Stimulated activated CD8-positive, alpha-beta memory T cell treated with anti-CD3 and anti-CD28 coated beads, Interleukin-7, amount 100 ng/mL, for 24 hours (primary cell): Measurements from ENCODE around the gene ZNF474.

Experiments
- DNase-seq: peaks from one replicate; pipeline ENCODE4 v3.0.0-alpha.2; 2020; ENCODE audit warnings: low read depth

The ZNF474 gene

GRCh38 chr5:122118356-122118948 lies 10.9 kb upstream of the ZNF474 start:
- no peak for DNase-seq

- DNase-seq = no peak
Measured at GRCh38 chr5:122119205-122119604, 10.1 kb upstream of the ZNF474 start.

GRCh38 chr5:122120493-122120892 lies 8.9 kb upstream of the ZNF474 start:
- DNase-seq = no peak

GRCh38 chr5:122120957-122121356 lies 8.4 kb upstream of the ZNF474 start:
- DNase-seq = no peak

DNA sequence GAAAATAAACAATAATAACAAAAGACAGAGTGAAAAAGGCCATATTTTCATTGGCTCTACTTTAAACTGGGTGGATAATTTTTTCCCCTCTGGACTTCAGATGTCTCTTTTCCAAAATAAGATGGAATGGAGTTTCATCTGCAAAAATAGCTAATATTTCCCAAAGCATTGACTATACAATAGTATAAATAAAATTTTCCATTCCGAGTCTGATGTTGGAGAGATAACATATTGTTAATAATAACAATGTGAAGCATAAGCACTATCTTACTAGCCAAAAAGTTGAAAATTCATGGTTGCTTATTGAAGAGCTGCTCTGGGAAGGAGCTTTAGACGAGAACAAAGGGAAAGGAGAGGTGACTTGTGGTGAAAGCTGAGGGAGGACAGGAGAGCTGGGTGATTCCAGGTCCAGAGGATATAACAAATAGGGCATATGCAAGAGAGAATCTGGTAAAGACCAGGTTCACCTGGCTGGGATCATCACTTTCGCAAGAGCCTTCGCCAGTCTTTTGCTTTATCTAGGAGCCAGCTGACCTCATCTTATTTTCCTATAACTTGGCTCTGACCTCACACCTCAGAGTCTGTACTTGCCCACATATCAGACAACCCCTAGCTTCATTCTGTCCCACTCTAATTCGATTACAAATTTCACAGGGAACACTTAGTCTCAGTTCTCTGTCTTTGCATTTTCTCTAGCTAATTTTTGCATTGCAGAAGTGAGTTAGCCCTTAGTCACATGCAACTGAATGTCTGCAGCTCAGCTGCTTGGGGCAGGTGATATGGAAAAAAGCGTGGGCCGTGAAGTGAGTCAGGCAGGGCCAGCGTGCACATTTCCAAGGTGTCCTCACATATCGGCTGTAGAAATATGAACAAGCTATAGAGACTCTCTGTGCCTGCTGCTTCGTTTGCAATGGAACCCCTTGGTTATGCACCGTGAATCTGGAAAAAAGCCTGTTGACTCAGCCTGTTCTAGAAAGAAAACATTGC lies 7.6 kb upstream of the ZNF474 start:
- DNase-seq = no peak

DNA sequence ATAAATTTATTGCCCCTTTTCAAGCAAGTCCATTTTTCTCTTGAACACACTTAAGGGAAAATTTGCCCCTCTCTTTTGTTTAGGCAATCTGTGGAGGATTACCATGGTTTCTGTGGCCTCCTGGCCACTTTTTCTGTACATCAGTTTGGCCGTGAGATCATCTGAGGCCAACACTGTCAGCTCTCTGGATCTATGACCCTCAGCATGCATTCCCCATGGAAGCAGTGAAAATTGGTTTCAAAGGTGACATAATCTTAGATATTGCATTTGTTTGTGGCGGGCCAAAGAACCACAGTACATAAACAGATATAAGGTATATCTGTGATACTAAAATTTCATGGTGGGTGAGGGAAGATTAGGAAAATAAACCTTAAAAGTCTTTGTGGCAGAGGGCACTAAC lies 4.6 kb upstream of the ZNF474 start:
- no peak for DNase-seq

DNA sequence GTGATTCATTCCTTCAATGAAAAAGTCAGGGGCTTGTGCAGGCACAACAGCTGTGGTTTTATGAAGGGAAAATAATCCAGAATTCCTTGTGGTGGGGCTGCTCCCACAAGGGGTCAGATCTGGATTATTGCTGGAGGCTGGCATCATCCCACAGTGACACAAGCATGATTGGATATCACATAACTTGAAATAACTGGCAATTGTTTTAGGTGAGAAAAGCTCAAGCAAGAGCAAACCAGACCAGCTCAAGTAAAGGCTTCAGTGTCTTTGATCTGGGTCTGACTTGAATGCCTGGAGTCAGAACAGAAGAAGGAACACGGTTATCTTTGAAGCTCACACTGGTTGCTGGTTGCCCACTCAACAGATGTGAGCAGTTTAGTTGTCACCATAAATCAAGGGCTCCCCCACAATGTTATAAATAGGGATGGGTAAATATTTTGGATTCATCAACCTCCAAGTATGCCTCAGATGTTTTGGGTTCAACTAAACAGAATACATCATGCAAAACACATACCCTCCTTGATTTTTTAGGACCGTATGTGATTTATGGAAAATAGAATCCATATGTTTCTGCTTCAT lies 3.1 kb upstream of the ZNF474 start:
- no peak for DNase-seq

- DNase-seq = no peak
Measured at GRCh38 chr5:122126756-122127321, 2.5 kb upstream of the ZNF474 start.

DNA sequence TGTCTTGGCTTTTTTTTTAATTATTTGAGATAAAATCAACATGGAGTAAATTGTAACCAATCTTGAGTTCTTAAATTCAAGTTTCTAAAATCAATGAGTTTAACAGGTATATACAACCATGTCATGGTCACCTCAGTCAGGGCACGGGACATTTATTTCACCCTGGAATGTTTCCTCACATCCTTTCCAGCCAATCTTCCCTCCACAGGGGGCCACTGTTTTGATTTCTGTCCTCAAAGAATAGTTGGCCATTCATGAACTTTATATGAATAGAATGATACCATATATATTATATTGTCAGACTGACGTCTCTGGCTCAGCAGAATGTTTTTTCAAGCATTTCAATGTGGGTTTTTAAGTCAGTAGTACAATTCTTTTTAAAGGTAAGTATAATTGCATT lies 806 bp downstream of the ZNF474 start:
- DNase-seq = no peak

GRCh38 chr5:122137702-122138101 lies 8.4 kb downstream of the ZNF474 start:
- DNase-seq = no peak

DNA sequence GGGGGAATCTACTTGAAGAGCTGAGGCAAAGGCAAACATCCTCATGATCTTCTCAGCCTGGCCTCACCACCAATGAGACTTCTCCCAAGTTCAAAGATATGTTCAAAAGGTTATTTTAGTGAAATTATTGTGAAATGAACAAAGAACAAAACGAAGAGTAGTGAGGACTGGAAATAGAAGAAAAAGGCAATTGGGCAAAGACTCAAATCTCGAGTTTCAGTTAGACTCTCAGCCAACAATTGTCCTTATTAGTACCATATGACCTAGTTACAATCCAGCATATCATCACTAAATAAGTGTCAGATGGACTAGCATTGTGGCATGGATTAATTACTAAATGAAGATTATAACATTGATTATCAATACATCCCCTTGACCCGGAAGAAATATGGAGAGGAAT lies 9.0 kb downstream of the ZNF474 start:
- no peak for DNase-seq

GRCh38 chr5:122140900-122141299 lies 11.6 kb downstream of the ZNF474 start:
- DNase-seq = no peak

GRCh38 chr5:122141751-122142150 lies 12.4 kb downstream of the ZNF474 start:
- no peak for DNase-seq

DNA sequence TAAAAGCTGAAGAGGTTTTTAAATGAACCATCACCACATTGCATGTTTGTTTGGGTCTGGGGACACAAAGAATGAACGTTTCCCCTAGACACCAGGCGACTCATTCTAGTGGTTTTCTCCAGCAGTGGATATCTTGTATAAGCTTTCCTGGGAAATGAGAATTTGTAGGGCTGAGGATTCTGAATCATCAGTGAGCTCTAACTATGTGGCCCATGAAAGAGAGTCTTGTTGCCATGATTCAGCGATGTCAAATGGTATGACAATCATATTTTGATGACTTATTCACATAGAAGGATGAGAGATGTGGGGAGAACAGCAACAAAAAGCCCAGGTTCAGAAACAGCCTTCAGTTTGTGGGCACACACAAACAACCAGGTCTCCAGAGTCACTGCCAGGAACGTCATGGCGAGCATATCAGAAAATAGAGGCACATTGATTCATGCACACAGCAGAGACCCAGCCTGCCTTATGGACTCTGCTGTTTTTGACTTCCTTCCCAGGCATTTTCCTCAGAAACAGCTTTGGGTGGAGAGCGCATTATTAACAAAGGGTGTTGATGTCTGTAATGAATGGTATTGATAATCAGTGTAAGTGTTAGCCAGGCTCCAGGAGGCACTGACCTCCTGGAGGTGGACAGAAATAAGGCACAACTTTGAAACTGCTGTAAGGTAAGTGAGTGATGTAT lies 13.3 kb downstream of the ZNF474 start:
- DNase-seq = no peak

DNA sequence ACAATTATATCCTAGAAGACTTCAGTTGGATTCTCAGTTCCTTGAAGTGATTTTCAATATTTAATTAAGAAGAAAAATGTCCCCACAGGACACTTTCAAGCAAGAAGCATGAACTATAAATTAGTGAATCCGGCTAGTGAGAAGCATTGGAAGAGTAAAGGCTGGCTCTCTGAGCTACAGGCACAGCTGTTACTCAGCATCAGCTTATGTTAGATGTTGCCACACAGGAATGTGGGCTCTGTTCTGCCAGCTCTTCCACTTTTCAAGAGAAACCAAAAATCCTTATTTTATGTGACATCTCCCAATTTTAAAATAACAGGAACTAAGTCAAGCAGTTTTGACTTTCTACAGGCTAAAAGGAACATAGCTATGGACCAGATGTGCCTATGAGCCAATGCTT lies 14.9 kb downstream of the ZNF474 start:
- no peak for DNase-seq

GRCh38 chr5:122145906-122146305 lies 16.6 kb downstream of the ZNF474 start:
- DNase-seq = no peak

- no peak for DNase-seq
Measured at GRCh38 chr5:122149321-122150090, 20.2 kb downstream of the ZNF474 start.

DNA sequence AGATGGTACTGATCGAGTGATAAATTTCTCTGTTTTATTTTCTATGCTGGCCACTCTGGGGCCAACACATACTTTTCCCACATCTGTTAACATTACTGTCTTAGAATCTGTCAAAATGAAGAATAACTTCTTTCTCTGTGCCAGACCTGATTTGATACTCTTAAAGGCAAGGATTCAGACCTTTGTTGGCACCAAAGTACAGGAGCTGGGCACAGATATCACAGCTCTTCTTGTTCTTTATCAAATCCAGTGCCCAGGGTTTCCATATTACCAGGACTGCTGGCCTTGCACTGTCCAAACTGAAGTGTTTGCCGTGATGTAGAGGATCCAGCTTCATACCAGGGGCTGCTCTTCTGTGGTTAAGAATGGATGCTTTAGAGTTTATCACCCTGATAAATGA lies 20.9 kb downstream of the ZNF474 start:
- no peak for DNase-seq

DNA sequence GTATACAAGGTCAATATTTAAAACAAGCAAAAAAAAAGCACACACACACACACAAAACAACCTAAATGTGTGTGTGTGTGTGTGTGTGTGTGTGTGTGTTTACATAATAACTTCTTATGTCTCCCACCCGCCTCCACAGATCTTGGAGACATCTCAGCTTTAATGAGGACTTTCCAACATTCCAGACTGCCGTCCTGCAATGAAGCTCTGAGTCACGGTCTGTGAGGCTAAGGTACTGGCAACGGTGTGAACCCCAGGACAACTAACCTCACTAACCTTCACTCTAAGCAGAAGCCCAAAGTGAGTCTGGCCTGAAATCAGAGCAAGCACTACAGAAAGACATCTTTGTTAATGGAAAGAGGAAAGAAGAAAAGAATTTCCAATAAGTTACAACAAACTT lies 22.3 kb downstream of the ZNF474 start:
- DNase-seq = no peak

- no peak for DNase-seq
Measured at GRCh38 chr5:122152266-122152900, 23.0 kb downstream of the ZNF474 start.

DNA sequence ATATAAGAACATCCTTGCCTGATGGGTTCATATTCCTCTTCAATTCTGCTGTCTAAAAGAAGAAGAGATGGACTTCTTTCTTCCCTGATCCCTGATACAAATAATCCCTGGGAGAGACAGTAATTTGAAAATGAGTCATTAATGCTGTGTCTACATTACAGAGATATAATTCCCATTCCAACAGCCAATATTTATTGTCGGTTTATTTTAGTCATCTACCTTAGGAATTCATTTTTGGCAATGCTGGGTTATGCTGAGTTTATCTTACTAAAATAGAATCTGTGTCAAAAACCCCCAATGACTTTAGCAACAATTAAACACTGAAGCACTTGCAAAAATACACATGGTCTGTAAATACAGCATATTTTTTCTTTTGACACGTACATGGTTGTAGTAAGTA lies 23.9 kb downstream of the ZNF474 start:
- no peak for DNase-seq
